ENCODE measurements around the gene SHROOM1.
"Not testable (repeated sequence)": the region's sequence is repeated elsewhere in the genome, so short reads cannot be mapped to it uniquely, and the experiment has no call there.

SHROOM1 gene

DNA sequence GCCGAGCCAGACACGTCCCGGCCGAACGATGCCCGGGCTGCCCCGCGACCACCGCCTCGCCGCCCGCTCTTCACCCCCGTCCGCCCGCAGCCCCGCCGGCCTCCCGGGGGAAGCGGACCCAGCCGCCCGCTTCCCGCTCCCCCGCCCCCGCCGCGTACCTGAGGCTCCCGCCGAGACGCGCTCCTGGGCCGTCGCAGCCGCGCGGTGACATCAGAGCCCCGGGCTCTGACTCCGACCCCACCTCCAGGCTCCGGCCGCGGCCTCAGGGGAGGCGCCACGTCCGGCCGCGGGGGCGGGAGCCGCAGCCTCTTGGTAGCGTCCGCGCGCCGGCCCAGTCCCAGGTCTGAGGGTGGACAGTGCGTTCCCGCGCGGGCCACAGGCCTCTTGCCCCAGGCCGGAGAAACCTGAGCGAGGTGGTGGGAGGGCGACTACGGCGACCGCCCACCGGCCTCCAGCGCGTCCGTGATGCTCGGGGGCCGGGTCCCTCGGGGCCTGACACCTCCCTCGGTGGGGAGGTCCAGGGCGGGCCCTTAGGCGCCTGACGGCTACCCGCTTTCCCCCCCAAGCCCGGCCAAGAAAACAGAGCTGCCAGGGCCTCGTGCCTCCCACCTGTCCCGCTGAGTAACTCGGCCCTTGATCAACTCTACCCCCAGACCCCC is at the start of gene SHROOM1:
Gene SHROOM1, minus strand, starts transcription at position 212 of the 659 bp plus-strand sequence. CDS start 4,507 bp downstream, outside the sequence.
- DNase-seq = no peak

DNA sequence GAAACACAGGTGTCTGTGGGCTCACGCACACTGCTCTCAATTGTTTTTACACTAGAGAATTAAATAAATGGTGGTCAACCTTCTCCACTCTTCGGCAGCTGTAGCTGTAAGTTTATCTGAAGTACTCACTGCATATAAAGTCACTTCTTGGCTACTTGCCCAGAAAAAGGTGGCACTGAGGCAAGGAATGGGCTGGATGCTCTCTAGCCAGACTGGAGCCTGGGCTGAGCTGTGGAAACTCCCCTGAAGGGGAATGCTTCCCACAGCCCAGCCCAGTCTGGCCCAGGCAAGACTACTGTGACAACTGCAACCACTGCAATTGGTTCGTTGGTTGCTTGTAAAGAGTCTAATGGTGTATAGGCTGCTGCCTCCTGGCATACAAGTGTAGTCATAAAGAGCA is 47.5 kb upstream of the SHROOM1 start:
- DNase-seq = no peak

DNA sequence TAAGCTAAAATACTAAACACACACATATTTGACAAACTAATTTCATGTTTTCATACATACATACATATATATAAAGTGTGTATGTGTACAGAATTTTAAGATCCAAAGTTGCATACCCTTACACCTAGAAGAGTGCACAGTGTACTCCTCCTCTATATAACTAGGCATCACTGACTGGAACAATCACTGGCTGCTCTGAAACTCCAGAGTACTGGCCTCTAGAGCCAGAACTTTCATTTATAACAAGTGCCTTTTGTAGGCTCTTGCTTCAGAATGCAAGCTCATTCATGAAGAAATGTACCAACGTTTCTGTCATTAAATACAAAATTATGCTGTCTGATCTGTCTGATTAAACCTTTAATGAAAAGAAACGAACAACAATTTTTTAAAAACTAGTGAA is 47.0 kb upstream of the SHROOM1 start:
- no peak for DNase-seq

DNA sequence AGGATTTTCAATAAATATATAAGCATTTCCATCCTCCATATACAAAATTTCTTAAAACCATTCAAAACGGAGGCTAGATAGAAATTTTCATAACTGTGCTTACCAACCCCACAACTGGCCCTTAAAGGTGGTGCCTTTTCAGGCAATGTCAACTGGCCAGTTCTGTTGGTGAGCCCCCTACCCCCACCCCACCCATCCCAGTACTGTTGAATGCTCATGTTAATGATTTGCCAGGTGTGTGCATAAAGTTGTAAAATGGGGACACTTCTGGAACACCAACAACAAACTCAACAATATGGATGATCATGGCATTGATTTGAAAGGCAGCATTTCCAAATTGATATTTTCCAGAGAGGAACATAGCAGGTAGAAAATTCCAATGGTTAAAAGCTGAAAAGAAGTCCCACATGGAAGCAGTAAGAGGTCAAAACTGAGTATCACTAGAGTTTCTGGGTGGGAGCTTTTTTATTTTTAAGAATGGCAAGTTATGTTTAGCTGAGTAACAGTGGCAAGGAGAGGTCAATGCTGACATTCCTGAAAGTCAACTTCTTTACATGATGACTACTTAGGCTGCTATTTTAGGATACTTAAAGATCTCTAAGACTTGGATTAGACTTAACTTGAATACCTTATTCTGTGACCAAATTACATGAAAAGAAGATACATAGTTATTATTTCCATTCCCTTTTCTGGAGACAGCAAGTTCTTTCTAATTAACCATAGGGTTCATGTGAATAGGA is 45.7 kb upstream of the SHROOM1 start:
- no peak for DNase-seq

DNA sequence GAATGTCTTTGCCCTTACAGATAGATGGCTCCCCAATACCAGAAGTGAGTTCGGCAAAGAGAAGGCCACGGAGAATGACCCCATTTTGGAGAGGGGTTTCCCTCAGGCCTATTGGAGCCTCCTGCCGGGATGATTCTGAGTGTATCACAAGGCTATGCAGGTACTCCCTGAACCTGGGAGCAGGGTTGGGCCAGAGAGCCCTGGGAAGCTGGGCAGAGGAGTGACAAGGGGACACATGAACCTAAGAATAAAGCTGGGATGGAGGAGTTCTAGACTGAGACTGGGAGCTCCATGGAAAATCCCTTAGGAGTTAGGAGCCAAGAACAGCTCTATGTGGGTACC is 43.5 kb upstream of the SHROOM1 start:
- DNase-seq = no peak

- DNase-seq = no peak
These were observed 42.9 kb upstream of the SHROOM1 start, which contains the start of gene LEAP2 for GRCh38 chr5:132873119-132873929. Gene LEAP2, plus strand, starts transcription at chr5:132873668. Its CDS starts 27 bp downstream, at chr5:132873695.

DNA sequence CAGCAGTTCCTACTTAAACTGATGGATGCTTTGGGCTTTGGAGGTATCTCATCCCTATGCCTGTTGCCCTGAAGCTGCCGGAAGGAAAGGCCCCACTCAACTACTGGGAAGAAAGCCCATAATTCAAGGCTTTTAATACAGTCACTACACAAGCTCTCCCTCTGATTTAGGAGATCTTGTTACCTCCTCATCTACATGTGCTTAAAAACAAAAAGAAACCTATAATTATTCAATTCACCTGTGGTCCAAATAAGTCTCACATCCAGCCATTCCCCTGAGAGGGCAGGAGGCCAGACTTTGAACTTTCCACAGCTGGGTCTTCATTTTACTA is 42.3 kb upstream of the SHROOM1 start:
- DNase-seq = no peak

GRCh38 chr5:132871459-132872284 is 41.2 kb upstream of the SHROOM1 start:
- DNase-seq = no peak

DNA sequence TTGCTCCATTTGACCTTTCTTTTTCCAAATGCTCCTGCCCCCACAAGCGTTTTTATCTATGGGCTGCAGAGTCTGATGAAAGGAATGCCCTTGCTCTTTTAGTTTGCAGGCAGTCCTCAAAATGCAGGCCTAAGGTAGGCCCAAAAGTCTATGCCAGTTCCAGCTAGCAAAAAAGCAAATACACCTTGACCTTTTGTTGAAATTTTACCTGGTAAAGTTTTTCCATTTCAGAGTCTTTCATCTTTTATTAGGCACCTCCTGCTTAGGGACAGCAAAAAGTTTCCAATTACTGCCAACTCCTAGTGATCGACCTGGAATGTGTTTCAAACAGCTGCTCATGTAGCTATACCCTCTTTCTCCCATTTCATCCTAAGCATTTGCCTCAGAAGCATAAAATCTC is 40.4 kb upstream of the SHROOM1 start:
- no peak for DNase-seq

DNA sequence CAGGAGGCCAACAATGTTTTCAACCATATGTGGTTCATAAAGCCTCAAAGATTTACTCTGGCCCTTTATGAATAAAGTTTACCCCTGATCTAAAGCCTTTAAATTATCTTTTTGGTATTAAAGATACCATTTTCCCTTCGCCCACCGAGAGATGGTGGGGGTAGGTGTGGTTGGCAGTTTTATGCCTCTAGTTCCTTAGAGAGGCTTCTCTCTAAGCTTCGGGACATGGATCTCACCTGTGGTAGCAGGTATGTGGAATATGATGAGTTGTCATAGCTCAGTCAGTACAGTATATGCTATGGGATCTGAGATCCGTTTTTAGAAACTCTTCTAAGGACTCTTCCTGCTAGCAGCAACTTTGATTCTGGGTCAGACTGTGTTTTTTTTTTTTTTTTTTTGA is 38.3 kb upstream of the SHROOM1 start:
- no peak for DNase-seq

- DNase-seq = no peak
These were observed 36.6 kb upstream of the SHROOM1 start for GRCh38 chr5:132867046-132867451.

GRCh38 chr5:132866342-132867045 is 36.0 kb upstream of the SHROOM1 start, which contains the start of the genes GDF9 and UQCRQ:
Gene GDF9, minus strand, starts transcription at chr5:132866469. Its CDS starts 1,936 bp downstream, at chr5:132864533.
Gene UQCRQ, plus strand, starts transcription at chr5:132866642. Its CDS starts 240 bp downstream, at chr5:132866882.
- DNase-seq = peak; percentile 83

DNA sequence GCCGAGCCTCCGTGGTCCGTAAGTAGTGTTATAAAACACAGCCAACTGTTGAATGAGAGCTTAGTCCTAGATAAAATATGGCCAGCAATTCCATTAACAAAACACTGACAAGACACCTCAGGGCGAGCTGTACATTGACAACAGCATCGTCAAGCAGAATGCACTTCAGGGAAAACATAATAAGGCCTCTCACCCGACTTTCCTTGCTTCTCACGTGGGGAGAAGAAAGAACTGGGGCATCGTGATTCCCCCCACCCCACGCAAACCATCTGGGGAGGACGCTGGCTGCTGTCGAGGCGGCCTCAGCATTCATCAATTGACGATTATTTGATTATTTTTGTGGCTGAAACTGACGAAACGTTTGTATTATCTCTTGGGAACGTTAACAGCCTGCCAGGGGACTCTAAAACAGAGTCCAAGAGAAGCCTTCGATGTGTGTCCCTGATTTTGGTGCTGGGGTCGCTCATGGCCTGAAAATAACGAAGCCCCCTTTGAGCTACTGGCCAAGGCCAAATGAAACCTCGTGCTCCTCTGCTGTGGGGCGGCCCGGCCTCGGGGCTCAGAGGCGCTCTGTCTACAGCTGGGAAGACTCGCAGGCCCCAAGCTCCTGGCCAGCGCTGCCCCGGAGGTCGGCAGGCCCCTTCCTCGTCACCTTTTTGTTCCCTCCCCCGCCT is 35.4 kb upstream of the SHROOM1 start:
- no peak for DNase-seq

GRCh38 chr5:132860742-132861141 is 30.3 kb upstream of the SHROOM1 start:
- DNase-seq = no peak

GRCh38 chr5:132859889-132860437 is 29.5 kb upstream of the SHROOM1 start:
- DNase-seq = no peak

DNA sequence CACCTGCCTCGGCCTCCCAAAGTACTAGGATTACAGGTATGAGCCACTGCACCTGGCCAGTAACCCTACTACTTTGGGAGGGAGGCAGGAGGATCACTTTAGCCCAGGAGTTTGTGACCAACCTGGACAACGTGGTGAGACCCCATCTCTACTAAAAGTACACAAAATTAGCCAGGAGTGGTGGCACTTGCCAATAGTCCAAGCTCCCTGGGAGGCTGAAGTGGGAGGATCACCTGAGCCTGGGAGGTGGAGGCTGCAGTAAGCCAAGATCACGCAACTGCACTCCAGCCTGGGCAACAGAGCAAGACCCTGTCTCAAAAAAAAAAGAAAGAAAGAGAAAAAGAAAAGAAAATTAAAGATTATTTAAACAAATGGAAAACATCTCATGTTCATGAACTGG is 25.6 kb upstream of the SHROOM1 start:
- DNase-seq = no peak

GRCh38 chr5:132854992-132855391 is 24.5 kb upstream of the SHROOM1 start:
- DNase-seq = not testable (repeated sequence)

- no peak for DNase-seq
These were observed 23.9 kb upstream of the SHROOM1 start for GRCh38 chr5:132854301-132854700.

GRCh38 chr5:132853790-132854189 is 23.3 kb upstream of the SHROOM1 start:
- DNase-seq = no peak

DNA sequence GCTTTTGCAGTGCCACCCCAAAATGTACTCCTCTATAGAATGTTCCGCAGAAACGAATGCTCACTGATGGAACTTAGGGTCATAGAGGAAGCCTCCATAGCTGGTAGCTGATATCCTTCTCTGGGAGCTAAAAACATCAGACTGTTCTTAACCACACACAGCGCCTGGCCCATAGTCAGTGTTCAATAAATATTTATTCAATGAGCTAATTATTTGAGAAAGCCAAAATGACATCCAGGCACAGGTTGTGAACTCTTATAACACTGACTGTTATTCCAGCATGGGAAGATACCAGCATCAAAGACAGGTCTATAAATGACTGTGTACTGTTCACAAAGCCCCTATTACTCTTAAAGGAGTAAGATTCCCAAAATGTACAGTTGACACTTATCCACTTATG is 22.9 kb upstream of the SHROOM1 start:
- DNase-seq = no peak

GRCh38 chr5:132850066-132850465 is 19.6 kb upstream of the SHROOM1 start:
- DNase-seq = no peak
